DMS 273 (cell line): Measurements from ENCODE around the gene ARIH1.

Source experiments
- DNase-seq: peaks from one replicate; lab custom pipeline; 2025; ENCODE audit not compliant: unreplicated experiment; lab: John Stamatoyannopoulos, UW

The ARIH1 gene

DNA sequence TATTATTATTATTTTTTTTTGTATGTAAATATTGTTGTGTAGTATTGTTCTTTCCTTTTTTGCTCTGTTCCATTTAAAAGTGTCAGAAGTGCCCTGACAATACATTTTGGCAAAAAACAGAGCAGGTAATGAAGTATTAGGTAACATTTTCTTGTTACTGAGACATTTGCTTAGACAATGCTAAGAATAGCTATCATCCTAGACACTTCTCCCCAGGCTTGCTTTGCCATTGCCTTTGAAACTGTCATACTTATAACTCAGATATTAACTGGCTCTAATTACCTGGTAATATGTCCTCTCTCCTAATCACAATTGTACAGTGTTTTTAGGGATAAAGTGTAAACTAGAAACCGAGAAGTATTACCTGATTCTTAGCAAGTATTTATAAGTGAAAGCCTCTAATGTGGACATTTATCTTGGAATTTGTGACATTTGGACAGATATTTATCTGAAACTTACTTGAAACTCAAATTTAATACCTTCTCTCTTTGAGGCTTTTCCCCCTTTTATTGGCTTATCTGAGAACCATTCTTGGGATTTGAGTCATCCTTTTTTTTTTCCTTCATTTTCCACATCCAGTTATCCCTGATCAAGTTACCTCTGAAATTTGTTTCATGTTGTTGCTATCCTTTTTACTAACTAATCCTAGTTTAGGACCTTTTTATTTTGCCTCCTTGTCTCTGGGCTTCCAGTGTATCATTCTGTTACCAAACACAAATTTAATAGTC is 13.1 kb downstream of the ARIH1 start:
- no peak for DNase-seq

GRCh38 chr15:72488558-72488957 is 14.4 kb downstream of the ARIH1 start:
- DNase-seq = no peak

- DNase-seq = no peak
Measured at GRCh38 chr15:72489943-72490554, 15.9 kb downstream of the ARIH1 start.

DNA sequence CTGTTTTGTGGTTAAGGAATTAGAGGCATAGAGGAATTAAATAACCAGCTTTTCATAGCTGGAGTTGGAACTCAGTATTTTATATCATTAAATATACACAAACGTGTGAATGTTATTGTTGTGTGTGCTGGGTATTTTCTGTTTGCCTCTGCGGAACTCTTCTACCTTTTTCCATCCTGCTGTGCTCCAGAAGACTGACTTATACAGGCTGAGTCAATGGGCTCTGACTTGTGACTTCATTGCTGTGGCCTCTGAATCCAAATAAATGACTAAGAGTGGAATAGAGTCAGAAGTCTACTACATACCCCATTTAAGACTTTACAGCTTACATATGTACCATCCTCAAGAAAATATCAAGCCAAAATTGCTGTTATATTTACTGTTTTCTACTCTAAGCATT is 17.6 kb downstream of the ARIH1 start:
- DNase-seq = no peak

GRCh38 chr15:72492733-72493132 is 18.6 kb downstream of the ARIH1 start:
- no peak for DNase-seq

- no peak for DNase-seq
Measured at GRCh38 chr15:72493220-72493619, 19.1 kb downstream of the ARIH1 start.

GRCh38 chr15:72495007-72495406 is 20.9 kb downstream of the ARIH1 start:
- no peak for DNase-seq

DNA sequence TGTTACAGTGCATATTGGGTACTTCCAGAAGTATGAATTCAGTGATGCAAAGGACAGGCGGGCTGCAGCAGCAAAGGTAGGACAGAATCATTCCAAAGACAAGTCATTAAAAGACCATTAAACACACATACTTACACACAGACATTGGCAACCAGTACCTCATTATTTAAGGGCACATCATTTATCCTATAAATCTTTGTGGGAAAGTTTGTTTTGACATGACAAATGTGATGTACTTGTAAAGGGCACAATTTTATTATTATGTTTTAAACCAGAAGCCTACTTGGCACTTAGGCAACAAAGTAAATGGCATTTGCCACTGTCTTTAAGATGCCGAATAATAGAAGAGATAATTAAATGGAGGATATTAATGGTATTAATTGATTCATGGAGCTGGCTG is 22.7 kb downstream of the ARIH1 start:
- DNase-seq = no peak

GRCh38 chr15:72497402-72497801 is 23.3 kb downstream of the ARIH1 start:
- DNase-seq = no peak

GRCh38 chr15:72502220-72502809 is 28.2 kb downstream of the ARIH1 start:
- no peak for DNase-seq

GRCh38 chr15:72503147-72503546 is 29.0 kb downstream of the ARIH1 start:
- no peak for DNase-seq

- no peak for DNase-seq
Measured at GRCh38 chr15:72507402-72508092, 33.4 kb downstream of the ARIH1 start.

DNA sequence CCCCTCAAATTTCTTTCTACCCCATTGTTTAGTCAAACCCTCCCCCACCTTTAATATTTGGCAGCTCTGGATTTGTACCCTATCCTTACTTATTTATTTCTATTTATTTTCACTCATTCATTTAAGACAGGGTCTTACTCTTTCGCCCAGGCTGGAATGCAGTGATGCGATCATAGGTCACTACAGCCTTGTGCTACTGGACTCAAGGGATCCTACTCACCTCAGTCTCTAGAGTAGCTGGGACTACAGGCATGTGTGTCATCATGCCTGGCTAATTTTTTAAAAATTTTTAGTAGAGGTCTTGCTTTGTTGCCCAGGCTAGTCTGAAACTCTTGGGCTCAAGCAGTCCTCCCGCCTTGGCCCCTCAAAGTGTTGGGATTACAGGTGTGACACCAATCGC is 35.4 kb downstream of the ARIH1 start:
- no peak for DNase-seq

DNA sequence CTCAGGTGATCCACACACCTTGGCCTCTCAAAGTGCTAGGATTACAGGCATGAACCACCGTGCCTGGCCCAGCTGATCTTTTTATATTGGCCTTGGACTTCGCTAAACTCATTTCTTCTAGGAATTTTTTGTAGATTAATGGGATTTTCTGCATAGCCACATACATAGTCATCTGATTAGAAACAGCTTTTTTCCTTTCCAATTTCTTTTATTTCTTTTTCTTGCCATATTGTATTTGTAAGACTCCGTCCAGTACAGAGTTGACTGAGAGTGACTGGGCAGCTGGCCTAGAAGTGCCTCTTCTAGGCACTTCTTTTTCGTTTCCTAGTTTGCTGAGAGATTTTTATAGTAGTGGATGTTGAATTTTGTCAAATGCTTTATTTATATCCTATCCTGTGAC is 37.4 kb downstream of the ARIH1 start:
- no peak for DNase-seq

- no peak for DNase-seq
Measured at GRCh38 chr15:72515591-72516389, 41.7 kb downstream of the ARIH1 start.

DNA sequence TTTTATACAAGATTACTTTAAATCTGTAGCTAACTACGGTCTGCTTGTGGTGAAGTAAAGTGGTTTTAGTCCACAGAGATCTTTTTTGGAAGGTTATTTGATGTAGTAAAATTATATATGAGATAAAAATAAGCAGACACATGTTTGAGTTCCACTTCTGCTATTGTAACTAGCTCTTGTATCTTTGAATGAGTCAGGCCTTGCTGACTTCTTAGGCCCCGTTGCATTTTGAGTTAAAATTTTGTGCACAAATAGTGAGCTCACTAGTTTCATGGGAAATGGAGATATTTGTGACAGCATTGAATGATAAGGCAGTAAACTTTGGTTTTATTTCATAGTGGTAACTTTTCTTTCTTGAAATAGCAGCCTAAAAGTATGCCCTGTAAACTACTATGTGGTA is 42.6 kb downstream of the ARIH1 start:
- DNase-seq = no peak

DNA sequence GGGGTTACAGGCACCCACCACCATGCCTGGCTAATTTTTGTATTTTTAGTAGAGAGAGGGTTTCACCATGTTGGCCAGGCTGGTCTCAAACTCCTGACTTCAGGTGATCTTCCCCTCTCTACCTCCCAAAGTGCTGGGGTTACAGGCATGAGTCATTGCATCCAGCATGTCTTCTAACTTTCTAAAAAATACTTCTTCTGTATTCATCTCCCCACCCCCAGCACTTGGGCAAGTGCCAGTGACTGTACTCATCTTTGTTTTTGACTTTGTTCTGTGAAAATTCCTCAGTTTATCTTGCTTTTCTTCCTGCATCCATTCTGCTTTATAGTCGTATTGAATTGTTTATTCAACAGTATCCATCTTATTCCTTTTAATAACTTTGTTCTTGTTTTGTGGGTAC is 47.6 kb downstream of the ARIH1 start:
- no peak for DNase-seq

DNA sequence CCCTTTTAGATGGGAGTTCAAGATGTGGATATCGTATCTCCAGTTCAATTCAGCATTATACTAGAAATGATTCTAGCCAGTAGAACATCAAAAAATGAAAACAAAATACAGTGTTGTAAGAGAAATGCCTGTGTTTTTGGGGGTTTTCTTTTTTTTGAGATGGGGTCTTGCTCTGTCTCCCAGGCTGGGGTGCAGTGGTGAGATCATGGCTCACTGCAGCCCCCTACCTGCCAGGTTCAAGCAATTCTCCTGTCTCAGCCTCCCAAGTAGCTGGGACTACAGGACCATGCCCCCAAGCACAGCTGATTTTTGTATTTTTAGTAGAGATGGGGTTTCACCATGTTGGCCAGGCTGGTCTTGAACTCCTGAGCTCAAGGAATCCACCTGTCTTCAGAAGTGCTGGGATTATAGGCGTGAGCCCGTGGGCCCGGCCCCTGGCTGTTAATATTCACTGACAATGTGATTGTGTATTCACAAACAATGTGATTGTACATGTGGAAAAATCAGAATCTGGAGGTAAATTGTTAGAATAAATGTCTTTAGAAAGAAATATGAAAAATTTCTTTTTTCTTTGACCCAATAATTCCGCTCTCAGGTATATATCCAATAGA is 59.0 kb downstream of the ARIH1 start:
- DNase-seq = peak; percentile 1

- no peak for DNase-seq
Measured at GRCh38 chr15:72534523-72534922, 60.4 kb downstream of the ARIH1 start.

DNA sequence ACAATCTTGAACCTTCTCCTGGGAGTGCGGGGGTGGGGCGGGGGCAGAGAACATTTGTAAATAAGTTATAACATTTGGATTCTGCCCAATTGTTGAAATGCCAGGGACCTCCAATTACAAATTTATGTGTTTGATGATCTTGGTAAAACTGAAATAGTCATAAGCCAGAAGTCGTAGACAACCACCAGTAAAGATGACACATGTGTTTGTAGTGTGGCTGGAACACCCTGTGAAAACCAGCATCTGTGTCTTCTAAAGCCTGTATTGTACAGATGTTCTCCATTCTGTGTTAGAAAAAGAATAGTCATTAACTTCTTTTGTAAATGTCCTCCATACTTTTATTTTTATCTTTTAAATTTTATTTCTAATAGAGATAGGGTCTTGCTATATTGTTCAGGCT is 61.8 kb downstream of the ARIH1 start:
- no peak for DNase-seq

- no peak for DNase-seq
Measured at GRCh38 chr15:72536506-72536905, 62.4 kb downstream of the ARIH1 start.
